Sigmoid colon (tissue), 4 donors: ENCODE results near the gene DIPK1B.

Source experiments
- CTCF ChIP-seq, 4 experiments: fragments of 450-650 bp in 3 of 4; fragments of 200-600 bp in 1 of 4; IDR thresholded peaks; one replicate each; pipeline ENCODE4 v1.5.1; 2016 to 2019; ENCODE audit warnings: antibody characterized with exemption in 4 of 4, mild to moderate bottlenecking in 3 of 4, moderate library complexity in 2 of 4
- POLR2A ChIP-seq, 2 donors: fragments of 450-650 bp; IDR thresholded peaks; one replicate each; pipeline ENCODE4 v1.6.1; 2016; ENCODE audit warnings: antibody characterized with exemption in 2 of 2, mild to moderate bottlenecking in 2 of 2, moderate library complexity in 2 of 2
- POLR2AphosphoS5 ChIP-seq, 4 donors: sonication (generic); formaldehyde crosslinking; IDR thresholded peaks; one replicate each; pipeline ENCODE4 v1.6.1; 2017; ENCODE audit warnings: antibody characterized with exemption in 4 of 4

GRCh38 chr9:136735812-136736480, 23.6 kb downstream of the DIPK1B start:
- TF ChIP-seq CTCF (IDR thresholded peaks at IDR 0.05) (no peak), POLR2AphosphoS5 (IDR thresholded peaks at IDR 0.05) (no peak), POLR2A (IDR thresholded peaks at IDR 0.05) (no peak)
